ENCODE measurements around the gene DAGLA. TPM values are rescaled to one million over a fixed set of nuclear protein-coding genes. Genes with fewer than 3 reads are reported as not detected.
A peak's percentile ranks its signal among the peaks of the same experiment; 100 is the strongest.

Gene DAGLA
- total RNA-seq, 6 donors from 2014 or later = 3.0 to 11.0 (median 8.0) TPM

- Histone ChIP-seq H3K4me3 (no peak overlapping the region), H3K9me3 (no peaks in the 10 kb centered on the region), H3K36me3 (peaks cover 0 to 21% (median 4%) of the 10 kb centered on the region in 4 donors), H3K4me1 (peaks cover 0 to 6% (median 4%) of the 10 kb centered on the region in 4 donors), H3K27me3 (no peaks in the 10 kb centered on the region), H3K27ac (peak overlapping the region in 2 of 4 donors; percentile 5 to 6)
- peak in 1 of 2 donors; percentile 59 for DNase-seq
- WGBS, 2 donors = 72 to 81% methylated on average over 5 to 8 of the region's 8 CpGs
- TF ChIP-seq, protein P1, sequence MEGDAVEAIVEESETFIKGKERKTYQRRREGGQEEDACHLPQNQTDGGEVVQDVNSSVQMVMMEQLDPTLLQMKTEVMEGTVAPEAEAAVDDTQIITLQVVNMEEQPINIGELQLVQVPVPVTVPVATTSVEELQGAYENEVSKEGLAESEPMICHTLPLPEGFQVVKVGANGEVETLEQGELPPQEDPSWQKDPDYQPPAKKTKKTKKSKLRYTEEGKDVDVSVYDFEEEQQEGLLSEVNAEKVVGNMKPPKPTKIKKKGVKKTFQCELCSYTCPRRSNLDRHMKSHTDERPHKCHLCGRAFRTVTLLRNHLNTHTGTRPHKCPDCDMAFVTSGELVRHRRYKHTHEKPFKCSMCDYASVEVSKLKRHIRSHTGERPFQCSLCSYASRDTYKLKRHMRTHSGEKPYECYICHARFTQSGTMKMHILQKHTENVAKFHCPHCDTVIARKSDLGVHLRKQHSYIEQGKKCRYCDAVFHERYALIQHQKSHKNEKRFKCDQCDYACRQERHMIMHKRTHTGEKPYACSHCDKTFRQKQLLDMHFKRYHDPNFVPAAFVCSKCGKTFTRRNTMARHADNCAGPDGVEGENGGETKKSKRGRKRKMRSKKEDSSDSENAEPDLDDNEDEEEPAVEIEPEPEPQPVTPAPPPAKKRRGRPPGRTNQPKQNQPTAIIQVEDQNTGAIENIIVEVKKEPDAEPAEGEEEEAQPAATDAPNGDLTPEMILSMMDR (IDR thresholded peaks at IDR 0.05) = no peak
- no peak for TF ChIP-seq POLR2A (IDR thresholded peaks at IDR 0.05)
- TF ChIP-seq POLR2AphosphoS5 (IDR thresholded peaks at IDR 0.05) = no peak
- no peak for TF ChIP-seq EP300 (IDR thresholded peaks at IDR 0.05)
- ATAC-seq (ENCODE audit: low FRiP score in 2 of 2) = no peak
These were observed 51.9 kb downstream of the DAGLA start for GRCh38 chr11:61731952-61732675.

GRCh38 chr11:61732705-61733104 is 52.5 kb downstream of the DAGLA start:
- Histone ChIP-seq H3K36me3 (peaks cover 0 to 26% (median 4%) of the 10 kb centered on the region in 4 donors), H3K4me3 (no peak overlapping the region), H3K27me3 (no peaks in the 10 kb centered on the region), H3K9me3 (no peaks in the 10 kb centered on the region), H3K4me1 (peaks cover 0 to 6% (median 4%) of the 10 kb centered on the region in 4 donors), H3K27ac (peak overlapping the region in 1 of 4 donors; percentile 5)
- DNase-seq (peak in 1 of 2 donors; percentile 70), ATAC-seq (ENCODE audit: low FRiP score in 2 of 2) (peak in 1 of 2 donors; percentile 52)
- TF ChIP-seq, protein P1 (IDR thresholded peaks at IDR 0.05) = no peak
- TF ChIP-seq POLR2A (IDR thresholded peaks at IDR 0.05) = no peak
- TF ChIP-seq EP300 (IDR thresholded peaks at IDR 0.05) = no peak
- TF ChIP-seq POLR2AphosphoS5 (IDR thresholded peaks at IDR 0.05) = no peak
- 55 to 86% methylated on average over 4 to 6 of the region's 6 CpGs for WGBS, 2 donors

DNA sequence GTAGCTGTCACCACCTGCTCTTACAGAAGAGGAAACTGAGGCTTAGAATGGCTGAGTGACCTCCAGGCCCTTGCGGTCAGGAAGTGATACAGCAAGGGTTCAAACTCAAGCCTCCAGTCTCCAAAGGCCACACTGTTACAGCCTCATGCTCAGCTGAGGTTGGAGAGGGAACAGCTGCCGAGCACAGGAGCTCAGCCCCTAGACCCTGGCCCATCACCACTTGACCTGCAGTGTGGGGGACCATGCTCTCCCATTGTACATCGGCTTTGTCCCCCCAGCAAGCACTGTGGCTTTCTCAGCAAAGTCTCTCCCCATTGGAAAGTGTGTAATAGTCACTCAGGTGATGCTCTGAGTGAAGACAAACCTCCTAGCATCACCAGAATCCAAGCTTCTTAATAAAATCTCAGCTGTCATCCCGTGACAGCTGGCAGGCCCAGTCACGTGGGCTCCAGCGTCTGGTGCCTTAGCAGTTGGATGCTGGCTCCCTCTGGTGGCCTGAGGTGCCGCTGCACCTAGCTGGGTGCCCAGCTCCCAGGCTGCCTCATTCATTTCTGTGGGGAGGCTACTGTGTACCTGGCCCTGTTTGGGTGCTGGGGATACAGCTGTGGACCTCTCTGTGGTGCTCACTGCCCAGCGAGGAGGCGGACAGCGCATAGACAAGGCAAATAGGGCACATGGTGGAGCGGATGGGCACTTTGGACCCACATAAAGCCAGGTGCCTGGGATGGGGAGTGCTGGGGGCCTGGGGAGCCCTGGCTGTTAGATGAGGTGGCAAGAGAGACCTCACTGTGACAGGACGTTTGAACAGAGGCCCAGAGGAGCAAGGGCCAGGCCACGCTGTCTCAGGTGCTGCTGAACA is 53.2 kb downstream of the DAGLA start:
- H3K27me3 ChIP-seq = no peaks in the 10 kb centered on the region
- peak; percentile 91 to 94 for DNase-seq
- H3K27ac ChIP-seq = no peak overlapping the region
- WGBS, 2 donors = 24 to 36% methylated on average over 6 to 13 of the region's 13 CpGs
- peak; percentile 83 to 89 for ATAC-seq (ENCODE audit: low FRiP score in 2 of 2)
- TF ChIP-seq, protein P1 (IDR thresholded peaks at IDR 0.05) = peak; percentile 97 to 98 (median 98)
- TF ChIP-seq EP300 (IDR thresholded peaks at IDR 0.05) = no peak
- peak in 1 of 2 donors; percentile 10 for TF ChIP-seq POLR2AphosphoS5 (IDR thresholded peaks at IDR 0.05)
- H3K4me3 ChIP-seq = no peak overlapping the region
- H3K36me3 ChIP-seq = peaks cover 0 to 32% (median 4%) of the 10 kb centered on the region in 4 donors
- peaks cover 0 to 6% (median 4%) of the 10 kb centered on the region in 4 donors for H3K4me1 ChIP-seq
- H3K9me3 ChIP-seq = no peaks in the 10 kb centered on the region

DNA sequence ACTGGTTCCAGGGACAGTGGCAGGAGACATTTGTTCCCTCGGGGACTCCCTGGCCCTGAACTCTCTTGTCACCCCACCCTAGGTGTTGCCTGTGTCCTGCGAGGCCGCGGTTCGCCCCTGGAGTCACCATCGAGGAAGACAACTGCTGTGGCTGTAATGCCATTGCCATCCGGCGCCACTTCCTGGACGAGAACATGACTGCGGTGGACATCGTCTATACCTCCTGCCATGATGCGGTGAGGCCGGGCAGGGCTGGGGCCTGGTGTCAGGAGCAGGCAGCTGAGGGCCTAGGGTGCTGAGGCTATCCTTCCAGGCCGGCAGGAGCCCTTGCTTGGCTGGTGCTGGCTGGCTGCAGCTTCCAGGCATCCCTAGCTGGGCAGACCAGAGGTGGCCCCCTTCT is 54.6 kb downstream of the DAGLA start:
- Histone ChIP-seq H3K27ac (no peak overlapping the region), H3K27me3 (no peaks in the 10 kb centered on the region), H3K4me1 (peaks cover 0 to 6% (median 4%) of the 10 kb centered on the region in 4 donors), H3K9me3 (no peaks in the 10 kb centered on the region), H3K36me3 (peaks cover 0 to 37% (median 4%) of the 10 kb centered on the region in 4 donors), H3K4me3 (no peak overlapping the region)
- TF ChIP-seq, protein P1 (IDR thresholded peaks at IDR 0.05) = no peak
- TF ChIP-seq EP300 (IDR thresholded peaks at IDR 0.05) = no peak
- no peak for TF ChIP-seq POLR2AphosphoS5 (IDR thresholded peaks at IDR 0.05)
- TF ChIP-seq POLR2A (IDR thresholded peaks at IDR 0.05) = no peak
- DNase-seq (peak in 1 of 2 donors; percentile 83), ATAC-seq (ENCODE audit: low FRiP score in 2 of 2) (no peak)
- 89 to 93% methylated on average over 7 to 14 of the region's 14 CpGs for WGBS, 2 donors
